Caki2 (cell line): ENCODE data around the gene SPSB1. TPM values are rescaled to one million over a fixed set of nuclear protein-coding genes. Genes with fewer than 3 reads are reported as not detected.

Experiments
- DNase-seq: peaks from one replicate; pipeline ENCODE4 v3.0.0-alpha.2; 2015; ENCODE audit warnings: low read depth
- in situ Hi-C: cut with HindIII; loops from 2 replicates; pipeline ENCODE4 v1.10.0; 2016; ENCODE audit warnings: low sequenced_read_pairs, low pct_unique_long_range_greater_than_20kb, mixed read lengths
- total RNA-seq: library from RNA; depleted of rRNA; stranded (reverse); fragments of >200 nt; shearing (Covaris generic); gene quantifications from 2 replicates; pipeline ENCODE4 v1.2.3, GENCODE V29; 2014; ENCODE audit warnings: low replicate concordance

SPSB1 gene
- total RNA-seq, 1 experiment from 2014 or later: 32.9 TPM

DNA sequence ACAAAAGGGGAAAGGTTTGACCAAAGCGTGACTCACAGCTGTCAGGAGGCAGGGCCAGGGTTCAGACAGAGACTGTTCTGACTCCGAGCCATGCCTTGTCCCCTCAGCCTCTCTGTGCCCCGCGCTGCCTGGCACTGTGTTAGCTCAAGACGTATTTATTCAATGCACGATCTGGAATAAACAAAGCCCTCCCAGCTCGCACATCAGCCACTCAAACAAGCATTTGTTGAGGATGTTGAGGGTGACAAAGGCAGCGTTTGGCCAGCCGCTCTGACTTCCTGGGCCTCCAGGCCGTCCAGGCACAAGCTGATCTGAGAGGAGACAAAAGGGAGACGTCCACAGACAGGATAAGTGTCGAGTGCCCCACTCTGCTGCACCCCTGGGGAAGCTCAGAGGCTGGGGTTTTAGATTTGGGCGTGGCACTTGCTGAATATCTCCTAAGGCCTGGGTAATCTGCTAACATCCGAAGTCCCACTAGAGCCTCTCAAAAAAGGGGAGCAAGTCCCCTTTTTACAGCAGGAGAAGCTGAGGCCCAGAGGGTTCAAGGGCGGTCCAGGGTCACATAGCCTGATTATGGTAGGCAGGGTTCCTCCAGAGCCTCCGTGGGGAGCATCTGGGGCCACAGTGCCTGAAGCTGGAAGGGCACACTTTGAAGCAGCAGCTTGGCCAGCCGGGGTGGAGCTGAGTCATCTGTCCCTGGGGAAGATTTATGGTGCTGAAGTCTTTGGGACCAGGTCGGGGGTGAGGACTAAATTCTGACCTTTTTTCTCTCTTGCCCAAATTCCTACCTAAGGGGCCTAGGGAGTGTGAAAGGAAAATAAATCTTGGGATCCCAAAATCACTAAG is 95.9 kb downstream of the SPSB1 start:
- in situ Hi-C loops: no loop called here
- no peak for DNase-seq

DNA sequence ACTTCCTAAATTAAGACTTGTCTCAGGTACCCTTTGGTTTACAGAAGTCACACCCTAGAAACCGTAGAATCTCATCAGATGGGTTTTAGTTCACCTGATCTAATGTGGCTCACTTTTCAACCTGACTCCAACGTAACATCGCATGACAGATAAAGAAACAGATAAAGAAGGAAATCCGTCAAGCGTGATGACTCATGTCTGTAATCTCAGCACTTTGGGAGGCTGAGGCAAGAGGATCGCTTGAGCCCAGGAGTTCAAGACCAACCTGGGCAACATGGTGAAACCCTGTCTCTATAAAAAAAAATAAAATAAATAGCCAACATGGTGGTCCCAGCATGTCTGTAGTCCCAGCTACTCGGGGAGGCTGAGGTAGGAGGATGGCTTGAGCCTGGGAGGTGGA is 97.3 kb downstream of the SPSB1 start:
- in situ Hi-C loops: no loop called here
- DNase-seq: no peak

DNA sequence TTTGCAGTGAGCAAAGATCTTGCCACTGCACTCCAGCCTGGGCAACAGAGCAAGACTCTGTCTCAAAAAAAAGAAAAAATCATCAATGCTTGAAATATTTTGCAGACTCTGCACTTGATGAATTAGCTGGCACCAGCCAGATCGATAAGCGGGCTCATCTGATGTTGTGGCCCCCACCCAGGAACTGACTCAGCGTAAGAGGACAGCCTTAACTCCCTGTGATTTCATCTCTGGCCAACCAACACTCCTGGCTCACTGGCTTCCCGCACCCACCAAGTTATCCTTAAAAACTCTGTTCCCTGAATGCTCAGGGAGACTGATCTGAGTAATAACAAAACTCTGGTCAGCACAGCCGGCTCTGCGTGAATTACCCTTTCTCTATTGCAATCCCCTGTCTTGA is 98.9 kb downstream of the SPSB1 start:
- DNase-seq: no peak
- in situ Hi-C loops: no loop called here

DNA sequence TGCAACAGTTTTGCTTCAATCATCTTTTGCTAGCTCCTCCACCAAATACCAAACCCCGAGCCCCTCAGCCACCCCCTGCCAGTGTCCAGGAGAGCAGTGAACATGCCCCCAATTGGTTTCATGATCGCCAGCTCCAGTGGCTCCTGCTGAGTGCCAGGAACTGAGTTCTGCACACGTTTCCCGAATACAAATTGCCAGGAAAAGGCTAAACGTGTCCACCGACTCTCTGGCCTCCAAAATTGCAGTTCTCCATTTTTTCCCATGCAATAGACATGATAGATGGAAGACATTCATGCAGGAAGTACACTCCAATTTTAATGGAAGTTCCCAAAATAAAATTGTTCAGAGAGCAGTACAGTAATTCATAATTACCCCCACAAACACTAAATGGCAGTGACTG is 101.3 kb downstream of the SPSB1 start:
- in situ Hi-C loops: no loop called here
- DNase-seq: no peak

DNA sequence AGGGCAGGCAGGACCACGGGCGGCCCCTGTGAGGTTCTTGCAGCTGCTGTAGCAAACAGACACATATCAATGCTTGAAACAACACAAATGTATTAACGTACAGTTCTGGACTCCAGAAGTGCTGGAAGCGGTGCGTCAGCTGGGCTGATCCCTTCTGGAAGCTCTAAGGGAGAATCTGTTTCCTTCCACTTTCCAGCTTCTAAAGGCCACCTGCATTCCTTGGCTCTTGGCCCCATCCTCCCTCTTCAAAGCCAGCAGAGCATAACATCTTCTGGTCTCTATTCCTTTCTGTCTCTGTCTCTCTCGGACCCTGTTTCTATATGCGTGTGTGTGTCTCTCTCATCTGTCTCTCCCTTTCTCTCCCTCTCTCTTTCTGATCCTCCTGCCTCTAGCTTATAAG is 102.3 kb downstream of the SPSB1 start:
- DNase-seq: no peak
- in situ Hi-C loops: no loop called here

DNA sequence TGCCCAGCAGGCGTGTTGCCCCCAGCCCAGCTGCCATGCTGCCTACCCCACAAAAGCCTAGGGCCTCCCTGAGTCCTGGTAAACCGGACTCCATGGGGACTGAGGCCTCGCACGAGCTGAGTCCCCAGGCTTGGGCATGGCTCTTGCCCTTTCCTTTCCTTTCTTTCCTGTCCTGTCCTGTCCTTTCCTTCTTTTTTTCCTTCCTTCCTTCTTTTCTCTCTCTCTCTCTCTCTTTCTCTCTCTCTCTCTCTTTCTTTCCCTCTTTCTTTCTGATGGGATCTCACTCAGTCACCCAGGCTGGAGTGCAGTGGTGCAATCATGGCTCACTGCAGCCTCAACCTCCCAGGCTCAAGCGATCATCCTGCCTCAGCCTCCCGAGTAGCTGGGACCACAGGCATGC is 104.4 kb downstream of the SPSB1 start:
- no peak for DNase-seq
- in situ Hi-C loops: no loop called here

DNA sequence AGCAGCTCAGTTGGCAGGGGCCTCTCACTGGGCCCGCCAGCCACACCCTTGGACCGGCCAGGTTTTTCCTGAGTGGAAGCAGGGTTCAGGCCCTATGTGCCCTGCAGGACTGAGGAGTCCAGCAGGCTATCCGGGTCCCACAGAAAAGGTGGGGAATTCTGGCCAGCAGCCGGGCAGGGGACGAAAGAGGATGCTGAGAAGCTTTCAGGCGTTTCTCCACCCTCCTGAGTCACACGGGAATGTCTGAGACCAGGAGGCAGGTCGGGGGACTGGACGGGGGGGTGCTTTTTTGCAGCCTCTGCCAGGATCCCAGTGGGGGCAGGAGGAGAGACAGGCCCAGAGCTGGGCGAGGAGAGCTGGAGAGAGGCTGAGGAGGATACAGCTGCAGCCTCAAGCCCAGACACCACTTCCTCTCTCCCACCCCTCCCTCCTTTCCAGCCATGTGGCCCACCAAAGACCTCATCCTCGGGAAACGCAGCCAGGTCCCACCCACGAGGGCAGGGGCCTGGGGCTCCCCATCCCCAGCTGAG is 105.4 kb downstream of the SPSB1 start:
- in situ Hi-C loops: no loop called here
- no peak for DNase-seq

GRCh38 chr1:9399510-9400424 is 107.1 kb downstream of the SPSB1 start:
- in situ Hi-C loops: no loop called here
- no peak for DNase-seq

GRCh38 chr1:9400425-9401079 is 107.9 kb downstream of the SPSB1 start:
- DNase-seq: peak; percentile 48
- in situ Hi-C loops: no loop called here

- in situ Hi-C loops: no loop called here
- DNase-seq: no peak
Observed at GRCh38 chr1:9401080-9401453, 108.4 kb downstream of the SPSB1 start.

GRCh38 chr1:9402256-9402616 is 109.5 kb downstream of the SPSB1 start:
- DNase-seq: no peak
- in situ Hi-C loops: no loop called here

GRCh38 chr1:9402717-9403225 is 110.1 kb downstream of the SPSB1 start:
- in situ Hi-C loops: no loop called here
- no peak for DNase-seq

- no peak for DNase-seq
- in situ Hi-C loops: no loop called here
Observed at GRCh38 chr1:9404117-9404914, 111.6 kb downstream of the SPSB1 start.

- in situ Hi-C loops: no loop called here
- no peak for DNase-seq
Observed at GRCh38 chr1:9406111-9406510, 113.4 kb downstream of the SPSB1 start.

- in situ Hi-C loops: no loop called here
- peak; percentile 48 for DNase-seq
Observed at GRCh38 chr1:9410737-9411297, 118.1 kb downstream of the SPSB1 start.

GRCh38 chr1:9413071-9413876 is 120.6 kb downstream of the SPSB1 start:
- DNase-seq: peak; percentile 86
- in situ Hi-C loops: no loop called here

DNA sequence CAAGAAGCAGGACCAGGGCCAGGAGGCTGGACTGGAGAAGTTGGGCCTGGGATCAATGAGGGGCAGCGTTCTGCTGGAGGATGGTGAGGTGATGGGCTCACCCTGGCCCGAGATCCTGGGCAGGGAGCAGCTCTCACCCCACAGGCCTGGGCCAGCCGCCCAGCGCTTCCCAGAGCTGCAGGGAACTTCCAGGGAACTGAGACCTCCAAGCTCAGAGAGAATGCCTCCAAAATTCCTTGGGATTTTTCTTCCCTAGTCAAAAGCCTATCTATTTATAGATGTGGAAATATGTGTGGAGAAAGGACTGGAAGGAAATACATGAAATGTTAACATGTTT is 121.2 kb downstream of the SPSB1 start:
- in situ Hi-C loops: no loop called here
- DNase-seq: no peak
